ENCODE measurements around the gene UPK3B.
"Not testable (repeated sequence)": the region's sequence is repeated elsewhere in the genome, so short reads cannot be mapped to it uniquely, and the experiment has no call there.

The UPK3B gene

GRCh38 chr7:76513817-76514799, 3.8 kb downstream of the UPK3B start:
- DNase-seq (ENCODE audit: low read depth) = no peak

- DNase-seq (ENCODE audit: low read depth) = no peak
Measured at GRCh38 chr7:76514926-76515771, 4.8 kb downstream of the UPK3B start.

- DNase-seq (ENCODE audit: low read depth) = no peak
Measured at GRCh38 chr7:76515999-76516443, 5.7 kb downstream of the UPK3B start.

- DNase-seq (ENCODE audit: low read depth) = not testable (repeated sequence)
Measured at GRCh38 chr7:76516932-76517331, 6.6 kb downstream of the UPK3B start.

GRCh38 chr7:76526183-76526582, 15.8 kb downstream of the UPK3B start:
- not testable (repeated sequence) for DNase-seq (ENCODE audit: low read depth)

GRCh38 chr7:76531643-76532042, 21.3 kb downstream of the UPK3B start:
- not testable (repeated sequence) for DNase-seq (ENCODE audit: low read depth)

- not testable (repeated sequence) for DNase-seq (ENCODE audit: low read depth)
Measured at GRCh38 chr7:76543197-76543596, 32.8 kb downstream of the UPK3B start, which contains the start of gene SPDYE16. Gene SPDYE16, minus strand, starts transcription at chr7:76543297. Its CDS starts 1,838 bp downstream, at chr7:76541459.

GRCh38 chr7:76549025-76549854, 38.9 kb downstream of the UPK3B start:
- peak; percentile 60 for DNase-seq (ENCODE audit: low read depth)

- not testable (repeated sequence) for DNase-seq (ENCODE audit: low read depth)
Measured at GRCh38 chr7:76549855-76550248, 39.5 kb downstream of the UPK3B start.

- not testable (repeated sequence) for DNase-seq (ENCODE audit: low read depth)
Measured at GRCh38 chr7:76551992-76552391, 41.6 kb downstream of the UPK3B start.

- DNase-seq (ENCODE audit: low read depth) = not testable (repeated sequence)
Measured at GRCh38 chr7:76559685-76560084, 49.3 kb downstream of the UPK3B start.

GRCh38 chr7:76560157-76560556, 49.8 kb downstream of the UPK3B start:
- not testable (repeated sequence) for DNase-seq (ENCODE audit: low read depth)

- not testable (repeated sequence) for DNase-seq (ENCODE audit: low read depth)
Measured at GRCh38 chr7:76561342-76561741, 51.0 kb downstream of the UPK3B start.

- not testable (repeated sequence) for DNase-seq (ENCODE audit: low read depth)
Measured at GRCh38 chr7:76565001-76565400, 54.6 kb downstream of the UPK3B start.
